SU-DHL-6 (cell line): ENCODE measurements around the gene IQCC.

Experiments used
- EZH2phosphoT487 ChIP-seq: fragments of 200-600 bp; sonication (generic), shearing (Covaris generic); conservative IDR thresholded peaks from 2 replicates; pipeline ENCODE4 v1.6.1; 2018; ENCODE audit warnings: mild to moderate bottlenecking, antibody characterized with exemption, low read length, moderate library complexity, mixed read lengths
- TF ChIP-seq, protein P1 (sequence below): fragments of 200-600 bp; sonication (generic); IDR thresholded peaks from one replicate; pipeline ENCODE4 v1.5.1; 2017; ENCODE audit warnings: antibody characterized with exemption, mild to moderate bottlenecking, low read length, moderate library complexity; ENCODE audit not compliant: insufficient read depth, poor library complexity, severe bottlenecking

DNA sequence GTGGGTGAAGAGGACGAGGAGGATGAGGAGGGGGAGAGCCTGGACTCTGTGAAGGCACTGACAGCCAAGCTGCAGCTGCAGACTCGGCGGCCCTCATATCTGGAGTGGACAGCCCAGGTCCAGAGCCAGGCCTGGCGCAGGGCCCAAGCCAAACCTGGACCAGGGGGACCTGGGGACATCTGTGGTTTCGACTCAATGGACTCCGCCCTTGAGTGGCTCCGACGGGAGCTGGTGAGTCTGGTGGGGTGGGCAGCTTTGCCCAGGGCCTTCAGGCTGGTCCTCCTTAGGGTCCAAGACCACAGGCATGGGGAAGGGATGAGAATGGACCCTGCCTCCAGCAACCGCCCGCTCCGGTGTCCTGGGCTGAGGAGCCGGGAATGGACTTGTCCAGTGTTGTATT is 42.0 kb downstream of the IQCC start:
- TF ChIP-seq, protein P1, sequence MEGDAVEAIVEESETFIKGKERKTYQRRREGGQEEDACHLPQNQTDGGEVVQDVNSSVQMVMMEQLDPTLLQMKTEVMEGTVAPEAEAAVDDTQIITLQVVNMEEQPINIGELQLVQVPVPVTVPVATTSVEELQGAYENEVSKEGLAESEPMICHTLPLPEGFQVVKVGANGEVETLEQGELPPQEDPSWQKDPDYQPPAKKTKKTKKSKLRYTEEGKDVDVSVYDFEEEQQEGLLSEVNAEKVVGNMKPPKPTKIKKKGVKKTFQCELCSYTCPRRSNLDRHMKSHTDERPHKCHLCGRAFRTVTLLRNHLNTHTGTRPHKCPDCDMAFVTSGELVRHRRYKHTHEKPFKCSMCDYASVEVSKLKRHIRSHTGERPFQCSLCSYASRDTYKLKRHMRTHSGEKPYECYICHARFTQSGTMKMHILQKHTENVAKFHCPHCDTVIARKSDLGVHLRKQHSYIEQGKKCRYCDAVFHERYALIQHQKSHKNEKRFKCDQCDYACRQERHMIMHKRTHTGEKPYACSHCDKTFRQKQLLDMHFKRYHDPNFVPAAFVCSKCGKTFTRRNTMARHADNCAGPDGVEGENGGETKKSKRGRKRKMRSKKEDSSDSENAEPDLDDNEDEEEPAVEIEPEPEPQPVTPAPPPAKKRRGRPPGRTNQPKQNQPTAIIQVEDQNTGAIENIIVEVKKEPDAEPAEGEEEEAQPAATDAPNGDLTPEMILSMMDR = no peak
- no peak for TF ChIP-seq EZH2phosphoT487
